ENCODE data around the gene UBASH3B. TPM values are rescaled to one million over a fixed set of nuclear protein-coding genes. Genes with fewer than 3 reads are reported as not detected.
"Not testable (repeated sequence)": the region's sequence is repeated elsewhere in the genome, so short reads cannot be mapped to it uniquely, and the experiment has no call there.

The UBASH3B gene, protein sequence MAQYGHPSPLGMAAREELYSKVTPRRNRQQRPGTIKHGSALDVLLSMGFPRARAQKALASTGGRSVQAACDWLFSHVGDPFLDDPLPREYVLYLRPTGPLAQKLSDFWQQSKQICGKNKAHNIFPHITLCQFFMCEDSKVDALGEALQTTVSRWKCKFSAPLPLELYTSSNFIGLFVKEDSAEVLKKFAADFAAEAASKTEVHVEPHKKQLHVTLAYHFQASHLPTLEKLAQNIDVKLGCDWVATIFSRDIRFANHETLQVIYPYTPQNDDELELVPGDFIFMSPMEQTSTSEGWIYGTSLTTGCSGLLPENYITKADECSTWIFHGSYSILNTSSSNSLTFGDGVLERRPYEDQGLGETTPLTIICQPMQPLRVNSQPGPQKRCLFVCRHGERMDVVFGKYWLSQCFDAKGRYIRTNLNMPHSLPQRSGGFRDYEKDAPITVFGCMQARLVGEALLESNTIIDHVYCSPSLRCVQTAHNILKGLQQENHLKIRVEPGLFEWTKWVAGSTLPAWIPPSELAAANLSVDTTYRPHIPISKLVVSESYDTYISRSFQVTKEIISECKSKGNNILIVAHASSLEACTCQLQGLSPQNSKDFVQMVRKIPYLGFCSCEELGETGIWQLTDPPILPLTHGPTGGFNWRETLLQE
- 51.3 TPM for total RNA-seq
- long read RNA-seq, full-length matches to known transcripts = 6 of 44 reads
- long read RNA-seq, partial matches to known transcripts = 22 of 44 reads
- long read RNA-seq, other reads (novel, unspliced or antisense) = 16 of 44 reads

DNA sequence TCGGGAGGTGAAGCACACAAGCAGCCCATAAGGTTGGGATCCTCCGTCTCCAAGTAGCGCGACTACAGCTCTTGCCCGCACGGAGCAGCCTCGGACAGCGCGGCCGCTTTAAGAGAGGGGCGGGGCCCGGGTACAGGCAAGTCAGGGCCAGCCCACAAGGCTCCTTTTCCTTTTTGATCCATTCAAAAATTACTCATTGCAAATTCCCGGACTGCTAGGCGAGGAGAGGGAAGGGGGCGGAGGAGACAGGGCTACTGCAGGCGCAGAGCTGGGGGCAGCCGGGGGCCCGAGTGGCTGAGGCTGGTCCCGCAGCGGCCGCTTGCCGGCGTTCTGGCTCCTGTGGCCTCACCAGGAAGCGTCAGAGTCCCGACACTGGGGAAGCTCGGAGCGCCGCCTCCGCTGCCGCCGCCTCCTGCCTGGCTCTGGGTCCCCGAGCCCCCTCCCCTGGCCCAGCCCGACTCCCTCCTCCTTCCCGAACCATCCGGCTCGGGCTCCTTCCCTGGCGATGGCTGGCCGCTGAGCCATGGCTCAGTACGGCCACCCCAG, at the start of gene UBASH3B:
Gene UBASH3B (plus strand): TSS at position 196 of the 546 bp plus-strand sequence. CDS start 328 bp downstream, at position 524.
- DNase-seq (ENCODE audit: low spot score) = peak; percentile 93

DNA sequence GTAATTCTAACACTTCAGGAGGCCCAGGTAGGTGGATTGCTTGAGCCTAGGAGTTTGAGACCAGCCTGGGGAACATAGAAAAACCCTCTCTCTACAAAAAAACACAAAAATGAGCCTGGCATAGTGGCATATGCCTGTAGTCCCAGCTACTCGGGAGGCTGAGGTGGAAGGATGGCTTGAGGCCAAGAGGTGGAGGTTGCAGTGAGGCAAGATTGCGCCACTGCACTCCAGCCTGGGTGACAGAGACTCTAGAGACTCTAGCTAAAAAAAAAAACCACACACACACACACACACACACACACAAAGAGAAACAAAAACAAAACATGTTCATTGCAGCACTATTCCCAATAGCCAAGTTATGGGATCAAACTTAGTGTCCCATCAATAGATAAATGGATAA, 48.4 kb upstream of the UBASH3B start:
- not testable (repeated sequence) for DNase-seq (ENCODE audit: low spot score)

DNA sequence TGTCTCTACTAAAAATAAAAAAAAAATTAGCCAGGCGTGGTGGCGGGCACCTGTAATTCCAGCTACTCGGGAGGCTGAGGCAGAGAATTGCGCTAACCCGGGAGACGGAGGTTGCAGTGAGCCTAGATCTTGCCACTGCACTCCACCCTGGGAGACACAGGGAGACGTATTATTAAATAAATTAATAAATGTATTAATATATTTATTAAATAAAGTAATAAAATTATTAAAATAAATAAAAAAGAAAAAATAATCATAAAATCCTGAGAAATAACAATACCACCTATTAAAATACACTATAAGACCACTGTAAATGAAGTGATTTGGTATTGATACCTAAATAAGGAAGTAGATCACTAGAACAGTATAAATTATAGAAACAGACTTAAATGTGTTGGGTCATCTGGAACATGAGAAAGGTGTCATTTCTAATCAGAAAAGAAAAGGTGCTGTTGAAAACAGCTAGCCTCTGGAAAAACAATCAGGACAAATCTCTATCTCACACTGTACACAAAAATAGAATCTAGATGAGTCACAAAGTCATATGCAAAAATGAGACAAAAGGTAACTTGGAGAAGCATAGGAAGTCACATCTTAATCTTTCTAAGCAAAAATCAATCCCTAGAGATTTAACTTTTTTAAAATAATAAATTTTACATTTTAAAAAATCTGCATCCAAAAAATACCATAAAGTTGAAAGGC, 43.2 kb upstream of the UBASH3B start:
- no peak for DNase-seq (ENCODE audit: low spot score)

DNA sequence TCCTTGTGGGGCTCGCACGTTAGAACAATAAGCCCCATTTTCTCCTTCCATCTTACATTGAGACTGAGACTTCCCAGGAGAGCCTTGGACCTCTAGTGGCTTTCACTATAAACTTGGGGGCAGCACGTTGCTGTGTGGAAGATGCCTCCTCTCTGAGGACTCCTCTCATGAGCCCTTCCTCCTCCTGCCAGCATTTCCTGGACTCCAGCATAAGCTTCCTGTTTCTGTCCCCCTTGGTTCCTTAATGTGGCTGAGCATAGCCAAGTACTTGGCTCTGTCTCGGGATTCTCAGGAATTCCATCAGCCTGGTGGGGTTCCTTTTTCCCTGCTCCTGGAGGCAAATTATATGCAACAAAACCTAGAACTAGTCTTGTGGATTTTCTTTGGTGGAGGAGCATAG, 38.8 kb upstream of the UBASH3B start:
- no peak for DNase-seq (ENCODE audit: low spot score)

DNA sequence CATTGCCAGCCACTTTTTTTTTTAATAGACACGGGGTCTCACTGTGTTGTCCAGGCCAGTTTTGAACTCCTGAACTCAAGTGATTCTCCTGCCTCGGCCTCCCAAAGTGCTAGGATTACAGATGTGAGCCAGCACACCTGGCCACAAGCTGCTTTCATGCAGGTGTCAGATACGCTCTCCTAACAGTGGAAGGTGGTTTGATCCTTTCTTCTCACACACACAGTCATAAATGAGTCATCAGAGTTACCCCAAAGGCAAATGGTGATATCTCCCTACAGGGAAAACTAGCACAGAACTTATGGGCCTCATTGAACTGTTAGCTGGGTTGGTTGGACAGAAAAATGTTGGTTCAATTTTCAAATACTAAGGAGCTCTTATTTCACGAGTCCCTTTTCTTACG, 38.2 kb upstream of the UBASH3B start:
- DNase-seq (ENCODE audit: low spot score) = no peak

DNA sequence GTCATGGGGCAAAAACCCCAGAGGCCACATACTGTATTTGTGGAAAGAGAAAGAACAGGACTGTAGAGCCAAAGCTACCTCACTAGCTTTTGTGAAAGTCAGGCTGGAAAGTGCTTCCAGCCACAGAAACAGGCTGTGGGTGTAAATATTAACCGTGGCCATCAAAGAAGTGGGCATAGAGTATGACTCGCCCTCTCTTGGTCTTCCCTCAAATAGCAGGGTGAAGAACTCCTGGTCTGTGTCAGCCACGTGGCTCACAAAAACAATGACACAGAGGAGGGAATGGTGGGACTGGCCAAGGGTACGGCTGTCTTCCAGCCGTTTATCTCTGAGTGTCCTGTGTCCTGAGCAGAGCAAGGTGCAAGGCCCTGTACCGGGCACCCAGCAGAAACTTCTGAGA, 37.6 kb upstream of the UBASH3B start:
- DNase-seq (ENCODE audit: low spot score) = no peak

DNA sequence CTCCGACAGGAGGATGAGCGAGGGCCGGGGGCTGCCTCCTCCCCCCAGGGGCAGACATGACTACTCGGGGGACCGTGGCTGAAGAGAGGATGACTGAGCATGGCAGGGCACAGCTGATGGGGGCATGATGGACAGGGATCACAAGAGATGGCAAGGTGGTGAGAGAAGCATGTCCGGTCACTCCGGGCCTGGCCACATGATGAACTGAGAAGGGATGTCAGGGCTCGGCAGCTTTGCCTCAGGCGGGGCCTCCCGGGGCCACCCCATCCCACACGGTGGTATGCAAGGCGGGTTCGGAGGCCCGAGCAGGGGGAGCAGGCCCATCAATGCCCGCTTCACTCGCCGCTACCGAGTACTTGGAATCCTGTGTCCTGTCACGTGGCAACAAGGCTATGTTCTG, 36.6 kb upstream of the UBASH3B start:
- DNase-seq (ENCODE audit: low spot score) = no peak

DNA sequence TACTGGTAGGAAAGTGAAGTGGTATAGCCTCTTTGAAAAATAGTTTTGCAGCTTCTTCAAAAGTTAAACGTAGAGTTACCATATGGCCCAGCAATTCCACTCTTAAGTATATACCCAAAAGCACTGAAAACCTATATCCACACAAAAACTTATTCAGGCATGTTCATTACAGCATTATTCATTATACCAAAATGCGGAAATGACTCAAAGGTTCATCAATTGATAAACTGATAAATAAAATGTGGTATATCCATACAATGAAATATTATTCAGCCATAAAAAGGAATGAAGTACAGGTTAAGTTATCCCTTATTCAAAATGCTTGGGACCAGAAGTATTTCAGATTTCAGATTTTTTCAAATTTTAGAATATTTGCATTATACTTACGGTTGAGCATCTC, 35.8 kb upstream of the UBASH3B start:
- no peak for DNase-seq (ENCODE audit: low spot score)

DNA sequence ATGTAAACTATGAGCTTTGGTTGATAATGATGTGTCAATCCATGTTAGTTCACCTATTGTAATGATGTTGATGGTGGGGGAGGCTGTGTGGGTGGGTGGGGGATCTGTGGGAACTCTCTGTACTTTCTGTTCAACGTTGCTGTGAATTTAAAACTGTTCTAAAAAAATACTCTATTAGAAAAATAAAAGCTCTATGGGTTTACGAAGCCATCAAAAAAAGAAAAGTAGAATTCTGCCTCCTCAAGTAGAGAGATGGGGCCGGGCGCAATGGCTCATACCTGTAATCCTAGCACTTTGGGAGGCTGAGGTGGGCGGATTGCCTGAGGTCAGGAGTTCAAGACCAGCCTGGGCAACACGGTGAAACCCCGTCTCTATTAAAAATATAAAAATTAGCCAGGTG, 30.0 kb upstream of the UBASH3B start:
- DNase-seq (ENCODE audit: low spot score) = peak; percentile 43

DNA sequence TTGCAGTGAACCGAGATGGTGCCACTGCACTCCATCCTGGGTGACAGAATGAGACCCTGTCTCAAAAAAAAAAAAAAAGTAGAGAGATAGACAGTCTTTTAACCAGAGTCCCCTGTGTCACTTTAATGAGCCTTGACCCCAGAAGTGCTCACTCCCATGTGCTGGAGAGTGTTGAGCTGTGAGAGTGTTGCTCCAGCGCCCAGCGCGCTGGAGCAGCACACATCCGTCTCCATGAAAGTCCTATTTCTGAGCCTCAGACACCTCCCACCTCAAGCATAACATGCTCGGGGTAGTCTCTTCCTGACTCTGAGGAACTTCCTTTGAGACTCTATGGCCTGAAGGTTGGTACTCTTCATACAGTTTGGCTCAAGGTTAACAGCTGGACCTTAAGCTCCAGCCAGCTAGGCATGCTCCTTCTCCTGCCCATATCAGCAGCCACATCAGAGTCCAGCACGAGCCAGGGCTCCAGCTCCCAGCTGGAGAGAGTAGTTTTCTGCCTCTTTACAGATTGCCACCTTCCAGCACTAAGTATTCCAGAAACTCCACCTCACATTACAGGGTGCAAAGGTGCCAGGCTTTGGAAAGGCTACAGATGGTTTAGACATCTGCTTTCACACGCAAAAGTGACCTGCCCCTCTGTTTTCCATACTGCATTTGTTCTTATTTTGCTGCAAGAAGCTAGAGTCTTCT, 29.4 kb upstream of the UBASH3B start:
- DNase-seq (ENCODE audit: low spot score) = peak; percentile 14

DNA sequence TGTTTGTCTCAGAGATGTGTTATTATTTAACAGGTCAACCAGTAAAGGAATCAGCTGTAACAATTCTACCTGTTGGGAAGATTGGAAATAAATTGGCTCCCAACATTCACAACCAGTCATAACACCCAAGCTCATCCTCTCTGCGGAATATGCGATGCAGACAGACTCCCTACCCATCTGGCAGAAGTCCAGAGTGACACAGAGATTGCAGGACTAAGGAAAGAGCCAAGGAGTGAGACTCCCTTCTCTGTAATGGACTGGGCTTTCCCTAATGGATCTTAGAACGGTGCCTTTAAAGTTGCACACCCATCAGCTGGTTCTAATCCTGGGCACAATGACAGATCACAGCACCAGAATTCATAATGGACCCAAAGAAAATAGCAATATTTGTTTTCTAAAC, 27.8 kb upstream of the UBASH3B start:
- DNase-seq (ENCODE audit: low spot score) = no peak

DNA sequence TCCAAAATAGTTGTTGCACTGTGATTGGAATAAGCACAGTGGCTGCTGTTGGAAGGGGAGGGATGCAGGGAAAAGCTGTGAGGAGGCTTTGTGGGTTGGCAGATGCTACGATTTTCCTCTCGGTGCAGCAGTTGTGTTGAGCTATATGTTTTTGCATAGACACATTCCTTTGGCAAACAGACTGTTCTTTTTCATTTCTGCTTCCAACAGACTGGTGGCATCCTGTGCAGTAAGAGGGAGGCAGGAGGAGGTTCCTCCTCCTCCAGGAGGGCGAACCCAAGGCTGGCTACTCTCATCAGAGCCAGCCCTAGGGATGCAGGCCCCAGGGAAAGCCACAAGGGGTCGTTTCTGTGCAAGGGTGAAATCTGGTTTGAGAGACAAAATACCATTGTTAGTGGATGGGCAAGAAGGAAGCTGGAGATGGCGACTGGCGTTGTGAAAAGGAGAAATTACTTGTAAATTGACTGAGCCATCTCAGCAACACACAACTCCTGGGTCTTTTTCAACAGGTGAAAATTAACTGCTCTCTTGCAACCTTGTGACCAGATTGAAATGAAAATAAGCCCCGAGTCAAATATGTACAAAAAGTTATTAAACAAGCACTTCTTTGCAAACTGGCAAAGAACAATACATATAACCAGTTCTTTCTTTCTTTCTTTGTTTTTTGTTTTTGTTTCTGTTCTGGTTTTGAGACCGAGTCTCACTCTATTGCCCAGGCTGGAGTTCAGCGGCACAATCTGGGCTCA, 26.5 kb upstream of the UBASH3B start:
- peak; percentile 73 for DNase-seq (ENCODE audit: low spot score)

DNA sequence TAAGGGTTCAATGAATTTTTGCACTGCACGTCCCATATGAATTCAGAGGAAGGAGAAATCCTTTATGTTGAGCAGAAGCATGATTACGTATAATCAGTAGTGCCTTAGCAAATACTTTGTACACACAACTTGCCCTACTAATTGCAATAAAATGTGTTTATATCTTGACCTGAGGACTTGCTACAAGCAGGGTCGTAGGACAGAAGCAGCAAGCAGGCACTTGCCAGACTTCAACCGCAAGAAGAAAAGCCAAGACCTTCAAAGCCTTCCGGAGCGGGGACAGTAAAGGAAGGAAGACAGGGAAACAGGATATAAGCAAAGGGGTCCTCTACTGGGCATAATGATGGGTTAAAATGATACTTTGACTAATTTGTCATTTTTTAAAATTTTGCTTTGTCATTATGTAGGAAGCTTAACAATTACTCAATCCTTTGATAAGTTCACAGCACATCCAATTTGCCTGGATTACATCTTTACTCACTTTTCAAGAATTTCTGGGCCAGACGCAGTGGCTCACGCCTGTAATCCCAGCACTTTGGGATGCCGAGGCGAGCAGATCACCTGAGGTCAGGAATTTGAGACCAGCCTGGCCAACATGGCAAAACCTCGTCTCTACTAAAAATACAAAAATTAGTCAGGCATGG, 23.2 kb upstream of the UBASH3B start:
- peak; percentile 33 for DNase-seq (ENCODE audit: low spot score)

DNA sequence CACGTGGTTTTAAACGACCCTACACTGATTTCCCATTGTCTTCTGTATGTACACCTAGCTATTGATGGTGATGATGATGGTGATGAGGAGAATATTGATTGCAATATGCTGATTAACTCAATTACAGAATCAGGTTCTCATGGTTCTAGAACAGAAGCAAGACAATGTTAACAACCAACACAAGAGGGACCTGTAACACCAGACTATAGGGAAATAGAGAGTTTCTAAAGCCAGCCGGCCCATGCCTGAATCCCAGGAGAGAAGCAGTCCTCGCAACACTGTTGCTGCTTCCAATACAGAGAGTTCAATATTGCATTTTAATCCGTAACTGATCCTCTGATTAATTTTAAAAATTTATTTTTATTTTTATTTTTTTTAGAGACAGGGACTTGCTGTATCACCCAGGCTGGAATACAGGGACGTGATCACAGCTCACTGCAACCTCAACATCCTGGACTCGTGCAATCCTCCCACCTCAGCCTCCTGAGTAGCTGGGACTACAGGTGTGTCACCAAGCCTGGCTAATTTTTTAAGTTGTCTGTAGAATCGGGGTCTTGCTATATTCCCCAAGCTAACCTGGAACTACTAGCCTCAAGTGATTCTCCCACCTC, 22.2 kb upstream of the UBASH3B start:
- DNase-seq (ENCODE audit: low spot score) = no peak

DNA sequence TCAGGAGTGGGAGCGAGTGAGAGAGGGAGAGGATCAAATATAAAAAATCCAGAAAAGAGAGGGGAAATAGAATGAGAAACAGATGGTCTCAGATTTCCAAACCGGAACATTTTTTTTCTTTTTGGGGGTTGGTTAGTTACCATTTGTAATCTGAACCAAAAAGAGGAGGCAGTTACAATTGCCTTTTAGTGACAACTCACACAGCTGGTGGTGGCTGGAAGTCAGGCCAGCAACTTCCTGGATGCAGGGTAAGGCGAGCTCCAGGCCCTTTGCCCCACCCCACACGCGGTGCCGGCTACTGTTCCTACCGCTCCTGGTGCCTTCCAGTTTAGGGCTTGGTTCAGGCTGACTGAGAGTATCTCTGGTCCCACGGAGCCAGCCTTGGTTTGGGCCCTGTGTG, 21.0 kb upstream of the UBASH3B start:
- no peak for DNase-seq (ENCODE audit: low spot score)

DNA sequence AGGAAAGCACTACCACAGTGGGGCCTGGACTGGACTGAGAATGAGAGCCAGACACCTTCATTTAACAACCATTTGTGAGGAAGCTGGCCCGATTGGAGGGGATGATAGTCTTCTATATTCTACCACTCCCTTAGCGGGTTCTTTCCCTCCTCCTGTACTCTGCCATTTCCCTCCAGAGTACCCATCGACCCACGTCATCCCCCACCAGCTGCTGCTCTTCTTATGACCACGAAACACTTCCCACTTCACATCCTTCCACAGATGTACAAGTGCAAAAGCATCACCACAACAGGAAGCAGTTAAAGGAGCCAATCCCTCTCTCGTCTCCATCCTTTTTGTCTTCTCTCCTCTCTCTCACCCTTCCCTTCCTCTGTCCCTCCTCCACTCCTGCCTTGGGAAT, 18.0 kb upstream of the UBASH3B start:
- DNase-seq (ENCODE audit: low spot score) = no peak

DNA sequence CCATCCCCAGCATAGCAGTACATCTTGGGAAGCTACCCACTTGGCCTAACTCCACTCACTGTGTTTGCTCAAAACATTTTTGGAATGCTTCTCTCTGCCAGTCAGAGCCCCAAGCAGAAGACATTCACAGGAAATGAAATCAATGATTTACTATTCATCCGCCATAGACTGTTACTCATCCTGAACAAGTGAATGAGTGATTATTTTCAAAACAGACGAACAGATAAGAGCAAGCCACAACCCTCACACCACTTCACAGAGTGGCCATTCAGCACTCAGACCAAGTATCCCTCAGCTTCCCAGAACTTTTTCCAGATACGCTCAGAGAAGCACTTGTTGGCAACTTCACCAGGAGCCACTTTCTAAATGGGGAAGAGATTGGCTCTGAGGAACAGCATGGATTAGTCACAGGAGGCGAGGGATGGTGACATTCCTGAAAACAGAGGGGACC, 13.0 kb upstream of the UBASH3B start:
- DNase-seq (ENCODE audit: low spot score) = no peak

DNA sequence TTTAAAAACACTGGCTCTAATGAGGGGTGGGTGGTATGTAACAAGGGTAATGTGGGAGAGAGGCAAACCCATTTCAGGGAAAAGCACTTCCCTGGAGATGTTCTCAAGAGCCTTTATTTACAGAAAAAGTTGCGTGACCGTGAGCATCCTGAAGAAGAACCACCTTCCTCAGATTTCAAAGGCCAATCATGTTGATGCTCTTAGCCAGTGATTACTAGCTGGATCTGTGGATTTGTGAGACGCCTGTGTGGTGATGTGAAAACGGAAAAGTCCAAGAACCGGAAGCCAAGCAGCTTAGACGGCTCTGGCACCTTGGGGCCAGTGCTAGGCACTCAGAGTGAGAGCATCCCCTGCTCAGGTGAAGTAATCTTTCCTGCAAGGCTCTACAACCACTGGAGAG, 12.6 kb upstream of the UBASH3B start:
- DNase-seq (ENCODE audit: low spot score) = no peak

DNA sequence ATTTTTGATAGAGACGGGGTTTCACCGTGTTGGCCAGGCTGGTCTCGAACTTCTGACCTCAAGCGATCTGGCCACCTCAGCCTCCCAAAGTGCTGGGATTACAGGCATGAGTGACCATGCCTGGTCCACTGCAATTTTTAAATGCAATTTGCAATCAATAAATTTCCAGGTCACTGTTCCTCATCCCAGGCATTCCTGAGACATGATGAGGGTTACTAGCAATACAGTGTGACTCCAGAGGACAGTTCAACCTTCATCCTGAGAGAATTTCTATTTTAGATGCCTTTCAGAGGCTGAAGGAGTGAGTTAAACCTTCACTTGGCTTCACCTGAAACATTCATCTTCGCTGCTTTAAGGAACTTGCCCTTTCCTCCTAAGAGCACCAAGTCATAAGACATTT, 9.7 kb upstream of the UBASH3B start:
- DNase-seq (ENCODE audit: low spot score) = no peak
